Endothelial cell of umbilical vein (primary cell): ENCODE measurements around the gene CDH3. TPM values are rescaled to one million over a fixed set of nuclear protein-coding genes. Genes with fewer than 3 reads are reported as not detected.

ENCODE experiments used
- BruUV-seq: library from RNA; stranded (reverse); fragments of 400-500 nt; replicated peaks from 2 replicates; lab custom pipeline; 2021; lab: Mats Ljungman, UMichigan
- CTCF ChIA-PET: fragments of 300-600, 350-600 bp; sonication (Branson Sonifier 250); formaldehyde crosslinking; loops from one replicate; lab custom pipeline; 2021; ENCODE audit warnings: antibody characterized with exemption, inconsistent platforms; lab: Charles Lee
- POLR2A ChIA-PET: fragments of 300-600, 350-600 bp; sonication (Branson Sonifier 250); formaldehyde crosslinking; loops from one replicate; lab custom pipeline; 2021; ENCODE audit warnings: antibody characterized with exemption, inconsistent platforms; lab: Charles Lee
- DNase-seq: peaks from one replicate; pipeline ENCODE4 v3.0.0-alpha.2; 2011; ENCODE audit warnings: low read depth, low spot score
- FAIRE-seq: peaks from 2 replicates; lab custom pipeline; 2011; peaks lifted over from hg19 to GRCh38; lab: Jason Lieb, UNC
- H2AFZ ChIP-seq: 2 replicates; pipeline ENCODE4 v1.6.0; 2012; ENCODE audit warnings: low read depth, low read length, control low read depth, inconsistent platforms
- H3K27ac ChIP-seq: 2 replicates; pipeline ENCODE4 v1.5.1; 2011; ENCODE audit warnings: low read depth, mild to moderate bottlenecking, control low read depth, low read length, moderate library complexity; ENCODE audit not compliant: insufficient read depth
- H3K27me3 ChIP-seq, 2 experiments: 2 replicates each; pipeline versions ENCODE4 v1.6.0 to v1.6.1; 2011; ENCODE audit warnings: low read length in 2 of 2, mixed read lengths in 1 of 2; ENCODE audit not compliant: control insufficient read depth in 2 of 2, insufficient read depth in 2 of 2
- H3K36me3 ChIP-seq, 2 experiments: 2 replicates in 1 of 2; 3 replicates in 1 of 2; pipeline ENCODE4 v1.5.1; 2011; ENCODE audit warnings: low read length in 2 of 2, mild to moderate bottlenecking in 1 of 2, moderate library complexity in 1 of 2; ENCODE audit not compliant: control insufficient read depth in 2 of 2, insufficient read depth in 2 of 2; ENCODE audit errors: extremely low read depth in 1 of 2
- H3K4me1 ChIP-seq: 3 replicates; pipeline ENCODE4 v1.5.1; 2011; ENCODE audit warnings: mild to moderate bottlenecking, low read length; ENCODE audit not compliant: control insufficient read depth, insufficient read depth; ENCODE audit errors: extremely low read depth
- H3K4me2 ChIP-seq: 2 replicates; pipeline ENCODE4 v1.6.1; 2011; ENCODE audit warnings: low read length, control low read depth, mixed read lengths; ENCODE audit not compliant: insufficient read depth
- H3K4me3 ChIP-seq, 3 experiments: fragments of 200-600 bp in 1 of 3; sonication (generic), shearing (Covaris generic) in 1 of 3; replicated peaks in 1 of 3; 2 replicates each; pipeline ENCODE4 v1.5.1; 2011 to 2016; ENCODE audit warnings: control low read depth in 3 of 3, low read length in 3 of 3, mild to moderate bottlenecking in 2 of 3, inconsistent platforms in 1 of 3, low read depth in 1 of 3, moderate library complexity in 1 of 3; ENCODE audit not compliant: insufficient read depth in 1 of 3
- H3K79me2 ChIP-seq: 2 replicates; pipeline ENCODE4 v1.6.0; 2012; ENCODE audit warnings: low read length, inconsistent platforms; ENCODE audit not compliant: control insufficient read depth, insufficient read depth
- H3K9ac ChIP-seq: replicated peaks from 2 replicates; pipeline ENCODE3; 2011; ENCODE audit warnings: low read length, control low read depth; ENCODE audit not compliant: insufficient read depth; ENCODE audit errors: extremely low read depth
- H3K9me1 ChIP-seq: replicated peaks from 3 replicates; pipeline ENCODE4 v1.6.0; 2011; ENCODE audit warnings: mild to moderate bottlenecking, low read length; ENCODE audit not compliant: control insufficient read depth, insufficient read depth; ENCODE audit errors: extremely low read depth
- H3K9me3 ChIP-seq: replicated peaks from 2 replicates; pipeline ENCODE4 v1.5.1; 2012; ENCODE audit warnings: low read length, inconsistent platforms; ENCODE audit not compliant: control insufficient read depth, insufficient read depth
- H4K20me1 ChIP-seq: replicated peaks from 2 replicates; pipeline ENCODE3; 2011; ENCODE audit warnings: mild to moderate bottlenecking, low read length; ENCODE audit not compliant: control insufficient read depth, insufficient read depth; ENCODE audit errors: extremely low read depth
- EZH2 ChIP-seq: IDR thresholded peaks from 2 replicates; pipeline ENCODE4 v1.6.1; 2012; ENCODE audit warnings: borderline replicate concordance, low read depth, mild to moderate bottlenecking, moderate library complexity, low read length, inconsistent platforms; ENCODE audit not compliant: severe bottlenecking
- FOS ChIP-seq: IDR thresholded peaks from 2 replicates; pipeline ENCODE4 v1.6.1; 2011; ENCODE audit warnings: mild to moderate bottlenecking, low read length, moderate library complexity, borderline replicate concordance; ENCODE audit not compliant: insufficient read depth
- GATA2 ChIP-seq: IDR thresholded peaks from 2 replicates; pipeline ENCODE4 v1.7.0; 2011; ENCODE audit warnings: low read depth, mild to moderate bottlenecking, moderate library complexity, mixed read lengths, low read length; ENCODE audit not compliant: insufficient read length, insufficient read depth
- MYC ChIP-seq: IDR thresholded peaks from one replicate; pipeline ENCODE4 v1.6.1; 2011; ENCODE audit warnings: mild to moderate bottlenecking, low read depth, low read length
- POLR2A ChIP-seq: IDR thresholded peaks from 2 replicates; pipeline ENCODE4 v1.6.1; 2012; ENCODE audit warnings: low read depth, mild to moderate bottlenecking, control low read depth, low read length
- dilution Hi-C: fragments of 300-500 bp; cut with MboI; formaldehyde crosslinking; loops from one replicate; pipeline ENCODE4 v1.15.0; 2019; ENCODE audit warnings: low sequenced_read_pairs; ENCODE audit not compliant: extremely low pct_ligation_motif_present
- intact Hi-C: fragments of 100-400 bp; cut with micrococcal nuclease; formaldehyde crosslinking; loops from one replicate; pipeline ENCODE4 v1.10.0; 2022
- polyA plus RNA-seq, 4 experiments: library from polyadenylated mRNA; depleted of rRNA in 3 of 4; stranded (reverse) in 3 of 4; unstranded in 1 of 4; fragments of >200 nt; gene quantifications; 2 replicates each; pipeline versions ENCODE4 v1.2.1 to v1.2.3, GENCODE V29; 2011 to 2012; ENCODE audit warnings: missing spikeins in 1 of 4
- small RNA-seq: library from RNA; depleted of rRNA; stranded (forward); fragments of <200 nt; gene quantifications from one replicate; pipeline ENCODE3, GENCODE V24; 2012; ENCODE audit warnings: low replicate concordance, low read depth; ENCODE audit not compliant: insufficient read depth, insufficient read length
- total RNA-seq: library from RNA; stranded (reverse); gene quantifications from 2 replicates; pipeline ENCODE4 v1.2.3, GENCODE V29; 2021
- TF ChIP-seq, protein P1 (sequence below), 2 donors: IDR thresholded peaks; 1 replicate in 1 of 2; 2 replicates in 1 of 2; pipeline ENCODE4 v1.5.1; 2011; ENCODE audit warnings: low read length in 2 of 2, mild to moderate bottlenecking in 2 of 2, moderate library complexity in 2 of 2, control low read depth in 1 of 2, inconsistent platforms in 1 of 2, low read depth in 1 of 2; ENCODE audit not compliant: insufficient read depth in 1 of 2; ENCODE audit errors: extremely low read depth in 1 of 2

The CDH3 gene
- total and polyA plus RNA-seq, 2 donors (not counting 3 experiments of a cell fraction or from before 2014, with no cell fraction given), result 0.03 TPM; not detected in 1

DNA sequence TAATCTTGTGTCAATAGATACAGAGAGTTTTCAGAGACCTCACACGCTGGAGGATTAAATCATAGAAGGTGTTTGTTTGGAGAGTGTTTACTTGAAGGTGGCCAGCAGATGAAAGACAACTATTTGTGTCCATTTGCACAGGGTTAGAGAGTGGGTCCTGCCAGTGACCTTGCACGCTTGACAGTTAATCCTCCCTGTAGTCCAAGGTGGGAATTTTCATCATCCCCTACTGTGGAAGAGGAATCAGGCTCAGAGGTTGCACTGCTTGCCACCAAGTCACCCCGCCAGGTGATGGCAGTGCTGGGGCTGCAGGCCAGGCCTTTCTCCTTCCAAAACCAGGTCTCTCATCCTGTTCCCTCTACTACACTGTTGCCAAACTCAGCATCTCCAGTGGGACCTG, 104.3 kb downstream of the CDH3 start:
- Histone ChIP-seq H2AFZ (no peak overlapping the region), H3K27me3 (peaks cover 3% of the 10 kb centered on the region in 2 experiments), H3K4me3 (no peak overlapping the region), H3K36me3 (no peaks in the 10 kb centered on the region), H3K27ac (no peak overlapping the region), H3K9me1 (no peaks in the 10 kb centered on the region), H3K4me2 (no peak overlapping the region), H3K4me1 (no peaks in the 10 kb centered on the region), H4K20me1 (no peaks in the 10 kb centered on the region), H3K9ac (no peak overlapping the region), H3K9me3 (no peaks in the 10 kb centered on the region), H3K79me2 (no peaks in the 10 kb centered on the region)
- dilution Hi-C loops, result no loop called here
- ChIA-PET POLR2A (no interaction called here), CTCF (no interaction called here)
- no peak for DNase-seq
- no TSS peak for BruUV-seq
- intact Hi-C loops, result no loop called here
- no peak for FAIRE-seq
- TF ChIP-seq, protein P1, sequence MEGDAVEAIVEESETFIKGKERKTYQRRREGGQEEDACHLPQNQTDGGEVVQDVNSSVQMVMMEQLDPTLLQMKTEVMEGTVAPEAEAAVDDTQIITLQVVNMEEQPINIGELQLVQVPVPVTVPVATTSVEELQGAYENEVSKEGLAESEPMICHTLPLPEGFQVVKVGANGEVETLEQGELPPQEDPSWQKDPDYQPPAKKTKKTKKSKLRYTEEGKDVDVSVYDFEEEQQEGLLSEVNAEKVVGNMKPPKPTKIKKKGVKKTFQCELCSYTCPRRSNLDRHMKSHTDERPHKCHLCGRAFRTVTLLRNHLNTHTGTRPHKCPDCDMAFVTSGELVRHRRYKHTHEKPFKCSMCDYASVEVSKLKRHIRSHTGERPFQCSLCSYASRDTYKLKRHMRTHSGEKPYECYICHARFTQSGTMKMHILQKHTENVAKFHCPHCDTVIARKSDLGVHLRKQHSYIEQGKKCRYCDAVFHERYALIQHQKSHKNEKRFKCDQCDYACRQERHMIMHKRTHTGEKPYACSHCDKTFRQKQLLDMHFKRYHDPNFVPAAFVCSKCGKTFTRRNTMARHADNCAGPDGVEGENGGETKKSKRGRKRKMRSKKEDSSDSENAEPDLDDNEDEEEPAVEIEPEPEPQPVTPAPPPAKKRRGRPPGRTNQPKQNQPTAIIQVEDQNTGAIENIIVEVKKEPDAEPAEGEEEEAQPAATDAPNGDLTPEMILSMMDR (IDR thresholded peaks at IDR 0.05; ENCODE audit: extremely low read depth in 1 of 2, insufficient read depth in 1 of 2, low read depth in 1 of 2, low read length in 2 of 2), result no peak
- no peak for TF ChIP-seq EZH2
- TF ChIP-seq POLR2A, result no peak
- no peak for TF ChIP-seq GATA2
- no peak for TF ChIP-seq MYC
- no peak for TF ChIP-seq FOS

Small RNA genes within 50 kb of the gene (small RNA-seq; reads per million reads assigned to genes)
- gene HSPE1P5, result not detected
- not detected for gene RF01233
- not detected for gene RNA5SP429

Other genes starting within 250 kb of the CDH3 start
- gene SMPD3, start 196.8 kb upstream of the CDH3 start, total RNA-seq, result not detected in 2 replicates
- gene SMPD3, start 196.8 kb upstream of the CDH3 start, polyA plus RNA-seq, result not detected in 2 replicates
- 18.4 and 22.4 TPM in 2 replicates for gene ZFP90, start 106.0 kb upstream of the CDH3 start, total RNA-seq
- 10.1 and 10.9 TPM in 2 replicates for gene ZFP90, start 106.0 kb upstream of the CDH3 start, polyA plus RNA-seq
- gene CDH1, start 92.0 kb downstream of the CDH3 start, total RNA-seq, result 0.69 TPM in 1 of 2 replicates, not detected in the other
- 0.03 and 0.28 TPM in 2 replicates for gene CDH1, start 92.0 kb downstream of the CDH3 start, polyA plus RNA-seq
- gene TANGO6, start 198.2 kb downstream of the CDH3 start, total RNA-seq, result 14.3 and 21.2 TPM in 2 replicates
- 5.0 and 6.7 TPM in 2 replicates for gene TANGO6, start 198.2 kb downstream of the CDH3 start, polyA plus RNA-seq